Naive B cell (primary cell): ENCODE measurements around the gene CCDC50. TPM values are rescaled to one million over a fixed set of nuclear protein-coding genes. Genes with fewer than 3 reads are reported as not detected.
A peak's percentile ranks its signal among the peaks of the same experiment; 100 is the strongest.

Experiments
- ATAC-seq, 2 donors: fragments of 150-1000 bp; cut with Tn5 transposase; 2 replicates each; pipeline ENCODE4 v1.10.0; 2021; ENCODE audit warnings: low read depth in 2 of 2, mild to moderate bottlenecking in 2 of 2, moderate library complexity in 2 of 2
- DNase-seq: peaks from one replicate; pipeline ENCODE4 v3.0.0; 2022
- H3K27ac Mint-ChIP-seq, 6 donors: one replicate each; pipeline ENCODE4 v1.8.0; 2020 to 2022; ENCODE audit warnings: mild to moderate bottlenecking in 6 of 6, mixed read lengths in 6 of 6, moderate library complexity in 5 of 6, inconsistent platforms in 2 of 6
- H3K27me3 Mint-ChIP-seq, 3 donors: one replicate each; pipeline ENCODE4 v1.8.0; 2021 to 2022; ENCODE audit warnings: mixed read lengths in 3 of 3, mild to moderate bottlenecking in 1 of 3
- H3K36me3 Mint-ChIP-seq, 2 donors: one replicate each; pipeline ENCODE4 v1.8.0; 2020 to 2022; ENCODE audit warnings: mixed read lengths in 2 of 2, inconsistent platforms in 1 of 2, mild to moderate bottlenecking in 1 of 2
- H3K4me1 Mint-ChIP-seq, 3 donors: one replicate each; pipeline ENCODE4 v1.8.0; 2020 to 2022; ENCODE audit warnings: mixed read lengths in 3 of 3, inconsistent platforms in 1 of 3, mild to moderate bottlenecking in 1 of 3, moderate library complexity in 1 of 3
- H3K4me3 Mint-ChIP-seq, 8 donors: one replicate each; pipeline ENCODE4 v1.8.0; 2020 to 2022; ENCODE audit warnings: mild to moderate bottlenecking in 8 of 8, mixed read lengths in 8 of 8, moderate library complexity in 8 of 8, inconsistent platforms in 2 of 8
- H3K9me3 Mint-ChIP-seq, 7 donors: one replicate each; pipeline ENCODE4 v1.8.0; 2020 to 2022; ENCODE audit warnings: mixed read lengths in 7 of 7, mild to moderate bottlenecking in 5 of 7, inconsistent platforms in 2 of 7, moderate library complexity in 1 of 7
- polyA plus RNA-seq, 6 donors: library from polyadenylated mRNA; unstranded; fragments of 300-500 nt; fragmentation: Illumina TruSeq; gene quantifications; one replicate each; pipeline ENCODE4 v1.2.3, GENCODE V29; 2021; ENCODE audit warnings: low read depth in 6 of 6

CCDC50 gene
- polyA plus RNA-seq, 6 donors from 2014 or later, result 40.0 to 68.7 (median 51.8) TPM

DNA sequence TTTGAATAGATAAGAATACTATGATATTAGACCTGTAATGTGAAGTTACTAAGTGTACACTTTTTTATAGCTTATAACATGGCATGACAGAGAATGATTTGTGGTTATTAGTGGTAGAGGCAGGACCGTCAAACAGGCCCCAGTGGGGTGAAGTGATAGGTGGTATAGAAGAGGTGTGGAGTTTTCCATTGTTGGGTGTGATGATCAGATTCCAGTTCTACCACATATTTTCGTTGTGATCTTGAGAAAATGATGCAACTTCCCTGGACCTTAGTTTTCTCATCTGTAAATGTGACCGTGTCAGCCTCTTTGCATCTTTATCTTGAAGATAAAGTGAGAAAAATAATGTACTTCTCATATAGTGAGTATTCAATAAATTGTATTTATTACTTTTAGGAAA lies 31.4 kb downstream of the CCDC50 start:
- Mint-ChIP-seq H3K27me3 (no peaks in the 10 kb centered on the region), H3K9me3 (no peaks in the 10 kb centered on the region), H3K4me1 (peaks cover 19 to 26% (median 26%) of the 10 kb centered on the region in 3 donors), H3K27ac (peak overlapping the region in 4 of 6 donors; percentile 12 to 92 (median 60)), H3K4me3 (no peak overlapping the region), H3K36me3 (peaks cover 35 to 47% of the 10 kb centered on the region in 2 donors)
- ATAC-seq (no peak), DNase-seq (no peak)

DNA sequence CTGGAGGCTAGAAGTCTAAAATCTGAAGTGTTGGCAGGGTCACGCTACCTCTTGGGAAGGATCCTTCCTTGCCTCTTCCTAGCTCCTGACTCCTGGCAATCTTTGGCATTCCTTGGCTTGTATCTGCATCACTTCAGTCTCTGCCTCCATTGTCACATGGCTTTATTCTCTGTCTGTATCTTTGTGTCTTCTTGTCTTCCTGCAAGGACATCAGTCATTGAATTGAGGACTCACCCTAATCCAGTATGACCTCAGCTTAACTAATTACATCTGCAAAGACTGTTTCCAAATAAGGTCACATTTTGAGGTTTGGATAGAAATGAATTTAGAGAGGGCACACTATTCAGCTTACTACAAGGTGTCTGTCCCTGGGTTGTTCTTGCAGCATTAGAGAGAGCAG lies 32.3 kb downstream of the CCDC50 start:
- H3K4me3 Mint-ChIP-seq, result no peak overlapping the region
- H3K4me1 Mint-ChIP-seq, result peaks cover 14 to 22% (median 20%) of the 10 kb centered on the region in 3 donors
- H3K36me3 Mint-ChIP-seq, result peaks cover 35 to 47% of the 10 kb centered on the region in 2 donors
- no peaks in the 10 kb centered on the region for H3K9me3 Mint-ChIP-seq
- peak overlapping the region in 4 of 6 donors; percentile 4 to 86 (median 12) for H3K27ac Mint-ChIP-seq
- H3K27me3 Mint-ChIP-seq, result no peaks in the 10 kb centered on the region
- no peak for ATAC-seq
- DNase-seq, result no peak

DNA sequence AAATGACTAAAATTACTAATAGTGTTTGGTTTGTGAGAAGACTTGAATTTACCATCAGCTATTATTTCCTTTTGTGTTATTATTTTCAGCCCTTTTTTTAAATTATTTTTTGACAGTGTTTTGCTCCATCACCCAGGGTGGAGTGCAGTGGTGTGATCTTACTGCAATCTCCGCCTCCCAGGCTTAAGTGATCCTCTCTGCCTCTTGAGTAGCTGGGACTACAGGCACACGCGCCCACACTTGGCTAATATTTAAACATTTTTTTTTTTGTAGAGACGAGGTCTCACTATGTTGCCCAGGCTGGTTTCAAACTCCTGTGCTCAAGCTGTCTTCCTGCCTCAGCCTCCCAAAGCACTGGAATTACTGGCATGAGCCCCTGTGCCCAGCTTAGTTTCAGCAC lies 32.8 kb downstream of the CCDC50 start:
- Mint-ChIP-seq H3K4me3 (no peak overlapping the region), H3K4me1 (peaks cover 12 to 22% (median 18%) of the 10 kb centered on the region in 3 donors), H3K27ac (peak overlapping the region in 3 of 6 donors; percentile 11 to 87 (median 27)), H3K36me3 (peaks cover 35 to 47% of the 10 kb centered on the region in 2 donors), H3K27me3 (no peaks in the 10 kb centered on the region), H3K9me3 (no peaks in the 10 kb centered on the region)
- ATAC-seq (no peak), DNase-seq (no peak)

DNA sequence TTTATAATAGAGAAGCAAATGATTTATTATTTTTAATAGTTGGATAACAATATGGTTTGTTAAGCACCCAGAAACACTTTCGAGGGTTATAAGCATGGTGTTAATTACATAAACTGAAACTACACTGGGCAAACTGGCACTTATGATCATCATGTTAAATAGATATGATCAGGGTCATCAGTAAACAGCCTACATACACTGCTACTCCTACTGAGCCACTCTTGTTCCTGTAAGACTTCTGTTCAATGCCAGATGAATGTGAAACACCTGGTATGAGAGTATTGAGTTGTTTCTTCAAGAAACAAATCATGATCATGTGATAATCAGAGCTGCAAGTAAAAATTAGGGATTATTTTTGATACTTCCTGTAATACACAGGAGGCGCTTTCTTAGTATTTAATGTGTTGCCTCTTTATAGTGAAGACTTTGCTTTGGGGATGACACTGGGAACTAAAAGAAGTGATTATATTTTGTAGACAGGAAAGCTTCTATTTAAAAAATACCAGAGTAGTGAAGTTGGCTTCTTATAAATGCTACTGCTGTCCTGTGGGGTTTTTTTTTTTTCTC lies 33.4 kb downstream of the CCDC50 start:
- DNase-seq (no peak), ATAC-seq (no peak)
- Mint-ChIP-seq H3K4me1 (peaks cover 12 to 22% (median 17%) of the 10 kb centered on the region in 3 donors), H3K9me3 (no peaks in the 10 kb centered on the region), H3K27me3 (no peaks in the 10 kb centered on the region), H3K27ac (peak overlapping the region in 2 of 6 donors; percentile 16 to 87), H3K4me3 (no peak overlapping the region), H3K36me3 (peaks cover 35 to 47% of the 10 kb centered on the region in 2 donors)

- peaks cover 35 to 43% of the 10 kb centered on the region in 2 donors for H3K36me3 Mint-ChIP-seq
- no peaks in the 10 kb centered on the region for H3K9me3 Mint-ChIP-seq
- H3K27me3 Mint-ChIP-seq, result no peaks in the 10 kb centered on the region
- no peak for ATAC-seq
- no peak overlapping the region for H3K4me3 Mint-ChIP-seq
- peaks cover 12 to 20% (median 17%) of the 10 kb centered on the region in 3 donors for H3K4me1 Mint-ChIP-seq
- H3K27ac Mint-ChIP-seq, result peak overlapping the region in 2 of 6 donors; percentile 24 to 42
- no peak for DNase-seq
Observed at GRCh38 chr3:191363221-191363620, 34.0 kb downstream of the CCDC50 start.

DNA sequence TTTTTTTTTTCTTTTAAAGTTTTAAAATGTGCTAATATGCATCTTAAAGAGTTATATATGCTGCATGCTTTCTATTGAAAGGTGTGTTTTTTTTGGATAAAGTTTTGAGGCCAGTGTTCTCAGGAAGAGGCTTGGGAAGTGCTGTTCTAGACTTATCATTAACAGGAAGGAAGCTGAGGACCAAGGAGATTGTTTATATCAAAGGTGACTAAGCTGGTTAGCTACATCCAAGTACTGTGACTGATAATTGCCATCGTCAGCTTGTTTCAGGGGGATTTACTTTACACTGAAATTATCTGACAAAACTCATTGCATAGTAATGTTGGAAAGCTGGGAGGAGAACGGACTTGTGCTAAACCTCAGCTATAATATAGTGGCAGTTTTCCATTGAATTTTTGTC lies 37.5 kb downstream of the CCDC50 start:
- Mint-ChIP-seq H3K4me1 (peaks cover 6 to 10% (median 9%) of the 10 kb centered on the region in 3 donors), H3K27me3 (no peaks in the 10 kb centered on the region), H3K9me3 (no peaks in the 10 kb centered on the region), H3K4me3 (no peak overlapping the region), H3K27ac (peak overlapping the region in 3 of 6 donors; percentile 22 to 67 (median 51)), H3K36me3 (peaks cover 11 to 19% of the 10 kb centered on the region in 2 donors)
- no peak for DNase-seq
- no peak for ATAC-seq

- ATAC-seq (no peak), DNase-seq (no peak)
- Mint-ChIP-seq H3K4me3 (no peak overlapping the region), H3K27ac (peak overlapping the region in 4 of 6 donors; percentile 34 to 76 (median 50)), H3K36me3 (peaks cover 9 to 13% of the 10 kb centered on the region in 2 donors), H3K4me1 (peaks cover 13 to 17% (median 17%) of the 10 kb centered on the region in 3 donors), H3K9me3 (no peaks in the 10 kb centered on the region), H3K27me3 (no peaks in the 10 kb centered on the region)
Observed at GRCh38 chr3:191368755-191369615, 39.8 kb downstream of the CCDC50 start.

- DNase-seq (no peak), ATAC-seq (no peak)
- Mint-ChIP-seq H3K9me3 (no peaks in the 10 kb centered on the region), H3K36me3 (peaks cover 6 to 13% of the 10 kb centered on the region in 2 donors), H3K27ac (peak overlapping the region in 1 of 6 donors; percentile 24), H3K4me3 (no peak overlapping the region), H3K4me1 (peaks cover 13 to 17% (median 17%) of the 10 kb centered on the region in 3 donors), H3K27me3 (no peaks in the 10 kb centered on the region)
Observed at GRCh38 chr3:191369616-191370010, 40.4 kb downstream of the CCDC50 start.

DNA sequence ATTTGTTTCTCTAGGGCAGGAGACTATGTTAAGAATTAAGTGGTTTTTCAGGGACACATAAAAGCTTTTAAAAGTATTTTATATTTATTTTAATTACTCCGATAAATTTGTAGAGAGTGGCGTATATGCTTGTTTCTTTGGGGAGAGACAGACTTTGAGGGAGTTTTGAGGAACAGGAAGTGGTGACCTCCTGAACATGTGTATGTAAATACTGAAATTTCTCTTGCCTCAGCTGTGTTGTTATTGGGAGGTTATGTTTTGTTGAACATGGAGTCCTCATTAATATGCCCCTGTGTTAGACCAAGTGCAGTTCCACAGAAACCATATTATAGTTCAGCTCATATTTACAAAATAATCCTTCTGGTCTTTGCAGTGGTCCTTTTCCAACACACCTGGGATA lies 42.9 kb downstream of the CCDC50 start:
- no peaks in the 10 kb centered on the region for H3K27me3 Mint-ChIP-seq
- peaks cover 14 to 19% of the 10 kb centered on the region in 2 donors for H3K36me3 Mint-ChIP-seq
- DNase-seq (peak; percentile 8), ATAC-seq (peak; percentile 74 to 79)
- H3K4me1 Mint-ChIP-seq, result peaks cover 17 to 29% (median 26%) of the 10 kb centered on the region in 3 donors
- peak overlapping the region in 3 of 8 donors; percentile 3 to 35 (median 30) for H3K4me3 Mint-ChIP-seq
- peak overlapping the region; percentile 30 to 97 (median 82) for H3K27ac Mint-ChIP-seq
- H3K9me3 Mint-ChIP-seq, result no peaks in the 10 kb centered on the region

GRCh38 chr3:191373327-191373726 lies 44.1 kb downstream of the CCDC50 start:
- no peaks in the 10 kb centered on the region for H3K9me3 Mint-ChIP-seq
- ATAC-seq (no peak), DNase-seq (no peak)
- H3K27me3 Mint-ChIP-seq, result no peaks in the 10 kb centered on the region
- H3K27ac Mint-ChIP-seq, result no peak overlapping the region
- no peak overlapping the region for H3K4me3 Mint-ChIP-seq
- peaks cover 14 to 19% of the 10 kb centered on the region in 2 donors for H3K36me3 Mint-ChIP-seq
- H3K4me1 Mint-ChIP-seq, result peaks cover 20 to 34% (median 33%) of the 10 kb centered on the region in 3 donors

- Mint-ChIP-seq H3K36me3 (peaks cover 18 to 23% of the 10 kb centered on the region in 2 donors), H3K4me3 (no peak overlapping the region), H3K4me1 (peaks cover 23 to 41% (median 38%) of the 10 kb centered on the region in 3 donors), H3K9me3 (no peaks in the 10 kb centered on the region), H3K27me3 (no peaks in the 10 kb centered on the region), H3K27ac (no peak overlapping the region)
- ATAC-seq, result no peak
- DNase-seq, result no peak
Observed at GRCh38 chr3:191376516-191377141, 47.4 kb downstream of the CCDC50 start.

GRCh38 chr3:191378142-191378812 lies 49.1 kb downstream of the CCDC50 start:
- H3K9me3 Mint-ChIP-seq, result no peaks in the 10 kb centered on the region
- ATAC-seq, result no peak
- peaks cover 24 to 42% (median 41%) of the 10 kb centered on the region in 3 donors for H3K4me1 Mint-ChIP-seq
- peaks cover 14 to 24% of the 10 kb centered on the region in 2 donors for H3K36me3 Mint-ChIP-seq
- H3K27me3 Mint-ChIP-seq, result no peaks in the 10 kb centered on the region
- DNase-seq, result no peak
- no peak overlapping the region for H3K4me3 Mint-ChIP-seq
- H3K27ac Mint-ChIP-seq, result peak overlapping the region in 5 of 6 donors; percentile 33 to 76 (median 68)

GRCh38 chr3:191379446-191379845 lies 50.3 kb downstream of the CCDC50 start:
- Mint-ChIP-seq H3K4me3 (no peak overlapping the region), H3K9me3 (no peaks in the 10 kb centered on the region), H3K4me1 (peaks cover 24 to 44% (median 41%) of the 10 kb centered on the region in 3 donors), H3K36me3 (peaks cover 14 to 24% of the 10 kb centered on the region in 2 donors), H3K27me3 (no peaks in the 10 kb centered on the region), H3K27ac (peak overlapping the region in 2 of 6 donors; percentile 28 to 68)
- no peak for DNase-seq
- ATAC-seq, result no peak
